ENCODE results near the gene SAMD5.

DNA sequence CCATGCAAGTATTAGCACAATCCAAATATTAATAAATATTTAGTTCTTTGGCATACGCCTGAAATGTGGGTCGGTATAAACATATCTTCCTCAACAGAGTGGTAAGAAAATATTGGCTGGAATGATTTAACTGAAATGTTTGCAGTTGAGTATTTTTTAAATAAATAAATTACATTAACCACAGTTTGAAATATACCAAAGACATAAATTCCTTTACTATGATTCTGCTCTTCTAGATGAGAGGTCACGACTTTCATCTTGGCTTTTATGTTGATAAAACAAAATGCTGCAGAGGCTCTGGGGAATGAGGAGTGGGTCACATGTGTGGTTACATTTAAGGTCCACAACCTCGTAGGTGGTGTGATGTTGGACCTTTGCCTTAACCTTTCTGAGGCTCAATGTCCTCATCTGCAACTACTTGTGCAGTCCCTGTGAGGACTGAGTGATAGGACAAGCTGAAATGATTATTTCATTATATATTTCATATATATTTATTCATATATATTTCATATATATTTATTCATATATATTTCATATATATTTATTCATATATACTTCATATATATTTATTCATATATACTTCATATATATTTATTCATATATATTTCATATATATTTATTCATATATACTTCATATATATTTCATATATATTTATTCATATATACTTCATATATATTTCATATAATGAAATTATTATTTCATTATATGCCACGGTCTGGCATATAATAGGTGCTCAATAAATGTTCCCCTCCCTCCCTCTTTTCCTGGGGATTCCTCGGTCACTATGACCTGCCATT is 107.4 kb downstream of the SAMD5 start:
- no peak for TF ChIP-seq SMARCB1 (IDR thresholded peaks at IDR 0.05; ENCODE audit: insufficient read length, low read depth)
- TF ChIP-seq, protein P1, sequence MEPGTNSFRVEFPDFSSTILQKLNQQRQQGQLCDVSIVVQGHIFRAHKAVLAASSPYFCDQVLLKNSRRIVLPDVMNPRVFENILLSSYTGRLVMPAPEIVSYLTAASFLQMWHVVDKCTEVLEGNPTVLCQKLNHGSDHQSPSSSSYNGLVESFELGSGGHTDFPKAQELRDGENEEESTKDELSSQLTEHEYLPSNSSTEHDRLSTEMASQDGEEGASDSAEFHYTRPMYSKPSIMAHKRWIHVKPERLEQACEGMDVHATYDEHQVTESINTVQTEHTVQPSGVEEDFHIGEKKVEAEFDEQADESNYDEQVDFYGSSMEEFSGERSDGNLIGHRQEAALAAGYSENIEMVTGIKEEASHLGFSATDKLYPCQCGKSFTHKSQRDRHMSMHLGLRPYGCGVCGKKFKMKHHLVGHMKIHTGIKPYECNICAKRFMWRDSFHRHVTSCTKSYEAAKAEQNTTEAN (CRISPR knock-in tag; IDR thresholded peaks at IDR 0.05): no peak
- TF ChIP-seq ZNF253 (CRISPR knock-in tag; conservative IDR thresholded peaks at IDR 0.05): no peak
- TF ChIP-seq EZH2 (IDR thresholded peaks at IDR 0.05; ENCODE audit: borderline replicate concordance, low read depth, low read length): no peak
- TF ChIP-seq, protein P2, sequence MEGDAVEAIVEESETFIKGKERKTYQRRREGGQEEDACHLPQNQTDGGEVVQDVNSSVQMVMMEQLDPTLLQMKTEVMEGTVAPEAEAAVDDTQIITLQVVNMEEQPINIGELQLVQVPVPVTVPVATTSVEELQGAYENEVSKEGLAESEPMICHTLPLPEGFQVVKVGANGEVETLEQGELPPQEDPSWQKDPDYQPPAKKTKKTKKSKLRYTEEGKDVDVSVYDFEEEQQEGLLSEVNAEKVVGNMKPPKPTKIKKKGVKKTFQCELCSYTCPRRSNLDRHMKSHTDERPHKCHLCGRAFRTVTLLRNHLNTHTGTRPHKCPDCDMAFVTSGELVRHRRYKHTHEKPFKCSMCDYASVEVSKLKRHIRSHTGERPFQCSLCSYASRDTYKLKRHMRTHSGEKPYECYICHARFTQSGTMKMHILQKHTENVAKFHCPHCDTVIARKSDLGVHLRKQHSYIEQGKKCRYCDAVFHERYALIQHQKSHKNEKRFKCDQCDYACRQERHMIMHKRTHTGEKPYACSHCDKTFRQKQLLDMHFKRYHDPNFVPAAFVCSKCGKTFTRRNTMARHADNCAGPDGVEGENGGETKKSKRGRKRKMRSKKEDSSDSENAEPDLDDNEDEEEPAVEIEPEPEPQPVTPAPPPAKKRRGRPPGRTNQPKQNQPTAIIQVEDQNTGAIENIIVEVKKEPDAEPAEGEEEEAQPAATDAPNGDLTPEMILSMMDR (IDR thresholded peaks at IDR 0.05 in 2 of 3, conservative IDR thresholded peaks at IDR 0.05 in 1 of 3; ENCODE audit: insufficient read depth in 2 of 3, low read depth in 1 of 3, low read length in 3 of 3): no peak

Measured in K562 (cell line).